ENCODE measurements around the gene NFE2L1.
"Not testable (repeated sequence)": the region's sequence is repeated elsewhere in the genome, so short reads cannot be mapped to it uniquely, and the experiment has no call there.

The NFE2L1 gene, protein sequence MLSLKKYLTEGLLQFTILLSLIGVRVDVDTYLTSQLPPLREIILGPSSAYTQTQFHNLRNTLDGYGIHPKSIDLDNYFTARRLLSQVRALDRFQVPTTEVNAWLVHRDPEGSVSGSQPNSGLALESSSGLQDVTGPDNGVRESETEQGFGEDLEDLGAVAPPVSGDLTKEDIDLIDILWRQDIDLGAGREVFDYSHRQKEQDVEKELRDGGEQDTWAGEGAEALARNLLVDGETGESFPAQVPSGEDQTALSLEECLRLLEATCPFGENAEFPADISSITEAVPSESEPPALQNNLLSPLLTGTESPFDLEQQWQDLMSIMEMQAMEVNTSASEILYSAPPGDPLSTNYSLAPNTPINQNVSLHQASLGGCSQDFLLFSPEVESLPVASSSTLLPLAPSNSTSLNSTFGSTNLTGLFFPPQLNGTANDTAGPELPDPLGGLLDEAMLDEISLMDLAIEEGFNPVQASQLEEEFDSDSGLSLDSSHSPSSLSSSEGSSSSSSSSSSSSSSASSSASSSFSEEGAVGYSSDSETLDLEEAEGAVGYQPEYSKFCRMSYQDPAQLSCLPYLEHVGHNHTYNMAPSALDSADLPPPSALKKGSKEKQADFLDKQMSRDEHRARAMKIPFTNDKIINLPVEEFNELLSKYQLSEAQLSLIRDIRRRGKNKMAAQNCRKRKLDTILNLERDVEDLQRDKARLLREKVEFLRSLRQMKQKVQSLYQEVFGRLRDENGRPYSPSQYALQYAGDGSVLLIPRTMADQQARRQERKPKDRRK

DNA sequence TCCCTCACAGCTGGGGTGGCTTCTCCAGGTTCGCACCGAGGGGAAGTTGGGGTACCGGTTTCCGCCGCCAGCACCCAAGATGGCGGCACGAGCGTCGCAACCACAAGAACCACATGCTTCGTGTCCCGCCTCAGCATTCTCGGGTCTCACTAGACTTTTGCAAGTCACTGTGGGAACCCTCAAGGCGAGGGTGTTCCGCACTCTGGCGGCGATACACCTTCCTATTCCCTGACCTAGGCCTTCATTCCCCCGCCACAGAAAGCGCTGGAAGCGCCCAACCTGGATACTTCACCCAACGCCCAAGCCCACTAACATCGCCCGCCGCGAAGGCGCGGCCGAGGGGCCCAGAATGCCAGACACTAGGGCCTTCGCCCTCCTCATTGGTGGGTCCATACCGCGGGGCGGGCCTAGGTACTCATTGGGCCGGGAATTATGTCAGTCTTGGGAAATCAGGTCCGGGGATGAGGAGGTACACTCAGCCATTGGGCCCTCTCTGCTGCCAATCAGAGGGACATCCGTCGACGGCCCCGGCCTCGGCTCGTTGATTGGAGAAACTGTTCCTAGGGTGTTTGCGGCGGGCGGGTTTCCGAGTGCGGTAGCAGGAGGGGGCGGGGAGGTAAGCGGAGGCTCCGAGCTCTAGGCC is at the start of gene NFE2L1:
TSS of gene NFE2L1 (plus strand) at position 619 of the 643 bp plus-strand sequence. CDS start 2,760 bp downstream, outside the sequence.
- peak; percentile 99 for DNase-seq (ENCODE audit: low read depth)

DNA sequence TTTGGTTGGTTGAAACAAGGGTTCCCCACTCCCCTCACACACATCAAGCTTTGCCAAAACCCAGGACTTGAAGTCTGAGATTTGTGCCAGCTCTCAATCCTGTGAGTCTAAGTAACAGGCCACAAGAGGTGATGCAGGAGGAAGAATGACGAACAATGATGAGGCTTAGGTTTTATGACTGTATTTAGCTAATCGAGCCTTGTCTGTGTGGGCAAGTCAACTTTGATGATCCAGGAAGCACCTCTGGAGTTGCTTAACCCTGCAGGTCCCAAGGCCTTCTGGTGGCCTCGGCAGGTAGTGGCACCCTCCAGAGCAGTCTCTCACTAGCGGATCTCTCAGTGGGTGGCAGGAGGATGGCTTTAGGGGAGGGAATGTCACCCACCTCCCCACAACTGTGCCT is 48.6 kb upstream of the NFE2L1 start:
- DNase-seq (ENCODE audit: low read depth), result no peak

DNA sequence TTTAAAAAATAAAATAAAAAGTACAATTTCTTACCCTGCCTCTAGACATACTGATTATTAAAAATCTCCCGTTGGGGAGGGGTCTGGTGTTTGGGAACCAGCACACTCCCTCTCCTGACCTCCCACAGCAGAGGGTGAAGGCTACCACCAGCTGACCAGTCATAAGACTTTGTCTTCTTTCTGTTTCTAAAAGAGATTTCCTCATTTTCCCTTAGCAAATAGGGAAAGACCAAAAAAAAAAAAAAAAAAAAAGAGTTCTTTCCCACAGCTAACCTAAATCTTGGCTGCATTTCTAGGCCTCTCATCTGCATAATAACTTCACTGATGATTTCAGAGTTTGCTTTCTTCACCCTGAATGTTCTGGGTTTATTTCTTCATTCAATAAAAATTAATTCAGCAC is 47.0 kb upstream of the NFE2L1 start:
- no peak for DNase-seq (ENCODE audit: low read depth)

DNA sequence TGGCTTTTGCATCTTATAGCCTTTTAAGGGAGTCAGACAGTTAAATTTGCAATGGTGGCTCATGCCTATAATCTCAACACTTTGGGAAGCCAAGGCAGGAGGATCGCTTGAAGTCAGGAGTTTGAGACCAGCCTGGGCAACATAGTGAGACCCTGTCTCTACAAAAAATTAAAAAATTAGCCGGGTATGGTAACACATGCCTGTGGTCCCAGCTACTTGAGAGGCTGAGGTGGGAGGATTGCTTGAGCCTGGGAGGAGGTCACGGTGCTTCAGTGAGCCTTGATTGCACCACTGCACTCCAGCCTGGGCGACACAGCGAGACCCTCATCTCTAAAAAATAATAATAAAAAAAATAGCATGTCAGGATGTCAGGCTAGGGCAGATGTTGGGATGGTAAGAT is 46.5 kb upstream of the NFE2L1 start:
- not testable (repeated sequence) for DNase-seq (ENCODE audit: low read depth)

DNA sequence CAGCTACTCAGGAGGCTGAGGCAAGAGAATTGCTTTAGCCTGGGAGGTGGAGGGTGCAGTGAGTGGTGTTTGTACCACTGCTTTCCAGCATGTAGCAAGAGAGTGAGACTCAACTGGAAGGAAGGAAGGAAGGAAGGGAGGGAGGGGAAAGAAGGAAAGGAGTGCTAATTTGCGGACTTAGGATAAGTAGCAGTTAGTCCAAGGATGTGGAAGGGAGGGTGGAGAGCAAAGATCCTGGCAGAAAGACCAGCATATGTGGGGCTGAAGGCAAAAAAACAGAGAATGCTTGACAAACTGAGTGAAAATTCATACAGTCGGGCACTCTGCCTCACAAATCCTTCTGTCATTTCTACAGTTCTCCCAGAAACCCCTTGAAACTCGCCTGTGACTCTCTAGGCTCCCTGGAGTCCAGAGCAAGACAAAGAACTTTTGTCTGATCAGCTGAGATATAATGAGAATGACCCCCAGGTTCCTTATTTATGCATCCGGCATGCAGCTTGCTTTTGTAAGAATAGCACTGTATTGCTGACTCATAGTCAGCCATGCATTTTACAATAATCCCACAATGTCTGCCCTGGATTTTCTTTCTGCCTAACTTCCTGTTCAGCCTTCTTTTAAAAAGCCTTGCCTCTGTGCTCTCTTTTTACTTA is 45.8 kb upstream of the NFE2L1 start:
- no peak for DNase-seq (ENCODE audit: low read depth)

DNA sequence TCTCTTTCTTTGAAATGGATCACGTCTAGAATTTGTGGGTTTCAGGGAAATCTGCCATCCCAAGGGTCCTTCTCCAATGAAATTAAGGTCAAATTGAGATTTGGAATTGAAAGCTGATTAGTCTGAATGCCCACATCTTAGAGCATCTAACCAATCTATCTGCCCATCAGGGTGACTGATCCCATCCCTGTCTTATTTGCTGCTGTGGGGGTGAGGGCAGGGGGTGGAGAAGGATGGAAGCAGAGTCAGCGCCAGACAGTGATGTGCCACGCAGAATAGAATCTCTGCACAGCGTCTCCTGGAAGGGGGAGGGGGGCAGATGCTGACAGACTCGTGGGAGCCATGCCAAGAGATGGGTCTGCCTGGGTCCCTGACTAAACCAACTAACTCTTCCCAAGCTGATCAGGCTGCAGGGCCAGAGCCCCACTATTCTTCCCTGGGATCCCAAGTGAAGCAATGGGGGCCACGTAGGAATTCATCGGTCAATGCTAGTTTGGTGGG is 45.2 kb upstream of the NFE2L1 start:
- DNase-seq (ENCODE audit: low read depth), result no peak

DNA sequence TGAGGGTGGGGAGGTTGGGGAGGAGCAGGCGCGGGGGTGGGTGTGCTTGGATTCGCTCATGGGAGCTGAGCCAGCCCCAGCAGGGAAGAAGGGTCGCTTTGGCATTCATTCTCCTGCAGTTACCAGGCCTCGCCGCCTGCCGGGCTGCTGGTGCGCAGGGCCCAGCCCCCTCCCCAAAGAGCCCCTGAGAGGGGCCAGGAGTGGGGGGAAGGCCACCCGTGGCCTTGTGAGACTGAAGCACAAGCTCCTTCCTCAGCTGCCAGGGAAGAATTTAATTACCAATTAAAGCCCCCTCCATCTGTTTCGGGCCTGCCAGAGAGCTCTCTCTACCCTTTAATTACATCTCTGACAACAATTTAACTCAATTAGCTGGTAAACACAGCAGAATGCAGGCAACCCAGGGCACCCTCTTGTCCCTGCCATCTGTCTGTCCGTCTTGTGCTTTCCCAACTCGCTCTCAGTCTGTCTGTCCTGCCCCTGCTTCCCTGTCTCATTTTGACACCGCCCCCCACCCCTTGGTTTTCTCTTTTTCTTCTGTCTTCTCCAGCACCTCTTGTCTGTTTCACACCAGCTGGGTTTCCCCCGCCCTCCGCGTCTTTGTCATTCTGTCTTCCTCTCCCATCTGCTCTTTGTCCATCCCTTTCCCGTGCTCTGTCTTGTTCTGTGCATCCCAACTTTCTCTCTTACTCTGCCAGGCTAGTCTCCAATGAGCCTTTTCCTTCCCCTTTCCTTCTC is 44.6 kb upstream of the NFE2L1 start:
- no peak for DNase-seq (ENCODE audit: low read depth)

DNA sequence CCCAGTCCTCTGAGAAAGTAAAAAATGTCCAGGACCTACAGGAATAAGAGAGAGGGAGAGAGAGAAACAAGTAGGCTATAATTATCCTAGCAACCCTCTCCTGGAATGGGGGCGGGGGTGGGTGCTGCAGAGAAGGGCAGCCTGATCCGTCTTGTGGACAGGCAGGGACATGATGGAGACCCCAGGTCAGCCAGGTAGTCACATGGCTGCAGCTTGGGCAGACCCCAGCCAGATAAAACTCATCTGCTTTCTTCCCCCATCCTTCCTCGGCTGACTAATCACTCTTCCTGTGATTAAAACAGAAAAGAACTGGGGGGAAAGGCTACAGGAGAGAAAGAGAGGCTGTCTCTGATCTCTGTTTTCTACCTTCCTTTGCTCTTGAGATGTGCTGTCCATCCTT is 43.2 kb upstream of the NFE2L1 start:
- DNase-seq (ENCODE audit: low read depth), result no peak

DNA sequence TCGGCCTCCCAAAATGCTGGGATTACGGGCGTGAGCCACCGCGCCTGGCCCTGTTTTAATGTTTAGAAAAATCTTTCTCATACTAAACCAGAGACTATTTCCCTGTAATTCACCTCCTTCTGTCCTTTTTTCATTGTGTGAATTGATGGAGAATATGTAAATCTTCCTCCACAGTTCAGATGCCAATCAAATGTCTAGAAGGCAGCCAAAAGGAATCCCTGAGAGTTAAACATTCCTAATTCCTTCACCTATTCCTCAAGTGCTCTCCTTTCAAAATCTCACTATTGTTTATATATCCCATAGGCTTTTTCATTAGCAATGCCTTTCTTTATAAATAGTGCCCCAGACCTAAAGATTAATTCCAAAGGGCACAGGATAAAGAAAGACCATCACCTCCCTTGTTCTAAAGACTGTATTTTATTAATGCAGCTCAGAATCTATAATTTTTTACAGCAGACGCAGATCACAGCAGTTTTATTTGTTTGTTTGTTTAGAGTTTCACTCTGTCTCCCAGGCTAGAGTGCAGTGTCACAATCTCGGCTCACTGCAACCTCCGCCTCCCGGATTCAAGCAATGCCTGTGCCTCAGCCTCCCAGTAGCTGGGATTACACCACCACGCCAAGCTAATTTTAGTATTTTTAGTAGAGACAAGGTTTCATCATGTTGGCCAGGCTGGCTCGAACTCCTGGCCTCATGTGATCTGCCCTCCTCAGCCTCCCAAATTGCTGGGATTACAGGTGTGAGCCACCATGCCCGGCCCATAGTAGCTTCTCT is 41.0 kb upstream of the NFE2L1 start:
- no peak for DNase-seq (ENCODE audit: low read depth)

DNA sequence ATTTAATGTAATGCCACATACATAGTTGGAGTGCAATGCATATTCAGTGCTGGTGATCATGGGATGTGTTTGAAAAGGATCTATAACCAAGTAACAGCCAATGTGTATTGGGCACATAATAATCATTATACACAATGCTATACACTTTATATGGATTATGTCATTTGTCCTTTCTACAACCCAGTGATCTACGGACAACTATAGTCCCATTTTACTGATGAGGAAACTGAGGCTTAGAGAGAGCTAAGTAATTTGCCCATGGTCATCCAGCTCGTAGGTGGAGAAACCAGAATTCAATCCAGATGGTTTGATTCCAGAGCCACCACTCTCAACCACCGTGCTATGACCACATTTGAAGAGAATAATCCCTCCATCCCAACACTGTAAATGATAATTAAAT is 38.0 kb upstream of the NFE2L1 start:
- DNase-seq (ENCODE audit: low read depth), result no peak

DNA sequence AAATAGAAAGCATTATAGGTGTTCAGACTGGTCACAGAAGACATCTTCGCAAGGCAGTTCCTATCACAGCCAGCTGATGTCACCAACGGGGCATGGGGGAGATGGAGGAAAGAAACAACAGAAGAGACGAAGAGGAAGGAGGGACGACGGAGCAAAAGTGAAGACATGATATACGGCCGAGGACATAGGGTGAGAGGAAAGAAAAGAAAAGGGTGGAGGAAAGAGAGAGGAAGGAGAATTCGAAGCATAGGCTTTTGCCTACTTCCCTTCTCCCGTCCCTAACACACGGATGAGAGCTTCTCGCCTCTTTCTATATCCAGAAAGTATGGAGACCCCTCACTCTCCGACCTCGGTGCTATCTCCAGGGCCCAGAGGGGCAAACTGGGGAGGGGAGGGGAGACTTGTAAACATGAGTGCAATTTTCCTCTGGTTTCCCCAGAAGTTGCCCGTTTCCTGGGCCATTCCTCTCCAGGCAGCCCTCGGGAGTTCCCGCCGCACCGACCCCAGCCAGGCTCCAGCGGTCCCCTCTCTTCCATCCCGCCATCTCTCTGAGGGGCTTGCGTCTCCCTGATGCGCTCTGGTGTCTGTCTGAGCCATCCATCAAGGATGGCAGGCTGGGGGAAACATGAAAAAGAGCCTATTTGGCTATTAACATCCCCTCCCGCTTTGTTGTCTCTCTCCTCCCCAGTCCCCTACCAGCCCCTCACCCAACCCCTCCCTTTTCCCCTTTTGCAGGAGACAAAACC is 36.6 kb upstream of the NFE2L1 start:
- no peak for DNase-seq (ENCODE audit: low read depth)

DNA sequence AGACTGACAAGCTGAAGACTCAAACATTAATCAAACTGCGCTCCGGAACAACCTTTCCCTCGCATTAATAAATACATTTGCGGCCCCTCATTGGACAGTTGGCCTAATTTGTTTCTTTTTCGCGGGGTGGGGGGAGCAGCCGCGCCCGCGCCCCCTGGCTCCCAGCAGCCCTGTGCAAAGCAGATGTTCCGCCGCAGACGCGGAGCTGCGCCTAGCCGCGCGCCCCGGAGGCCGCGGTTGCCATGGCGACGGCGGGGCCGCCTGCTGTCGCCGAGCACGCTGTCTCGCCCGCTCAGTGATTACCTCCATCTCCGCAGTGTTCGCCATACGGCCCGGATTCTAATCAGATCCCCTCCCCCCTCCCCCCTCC is 36.0 kb upstream of the NFE2L1 start:
- no peak for DNase-seq (ENCODE audit: low read depth)

DNA sequence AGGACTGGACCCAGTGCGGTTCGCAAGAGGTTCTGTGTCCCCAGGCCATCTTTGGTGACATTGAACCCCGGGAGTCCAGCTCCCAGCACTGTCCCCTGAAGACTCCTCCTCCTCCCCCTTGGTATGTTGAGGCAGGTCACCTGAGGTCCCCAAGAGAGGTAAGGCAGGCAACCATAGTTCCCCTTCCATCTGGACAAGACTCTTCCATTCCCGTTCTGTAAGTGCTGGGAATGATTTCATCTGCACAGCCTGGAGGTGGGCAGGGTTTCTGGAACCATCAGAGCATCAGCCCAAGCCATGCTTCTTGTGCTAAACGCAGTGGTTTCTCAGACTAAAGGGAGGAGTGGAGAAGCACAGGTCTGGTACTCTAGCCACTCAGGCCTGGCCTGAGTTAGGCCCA is 35.5 kb upstream of the NFE2L1 start:
- no peak for DNase-seq (ENCODE audit: low read depth)

DNA sequence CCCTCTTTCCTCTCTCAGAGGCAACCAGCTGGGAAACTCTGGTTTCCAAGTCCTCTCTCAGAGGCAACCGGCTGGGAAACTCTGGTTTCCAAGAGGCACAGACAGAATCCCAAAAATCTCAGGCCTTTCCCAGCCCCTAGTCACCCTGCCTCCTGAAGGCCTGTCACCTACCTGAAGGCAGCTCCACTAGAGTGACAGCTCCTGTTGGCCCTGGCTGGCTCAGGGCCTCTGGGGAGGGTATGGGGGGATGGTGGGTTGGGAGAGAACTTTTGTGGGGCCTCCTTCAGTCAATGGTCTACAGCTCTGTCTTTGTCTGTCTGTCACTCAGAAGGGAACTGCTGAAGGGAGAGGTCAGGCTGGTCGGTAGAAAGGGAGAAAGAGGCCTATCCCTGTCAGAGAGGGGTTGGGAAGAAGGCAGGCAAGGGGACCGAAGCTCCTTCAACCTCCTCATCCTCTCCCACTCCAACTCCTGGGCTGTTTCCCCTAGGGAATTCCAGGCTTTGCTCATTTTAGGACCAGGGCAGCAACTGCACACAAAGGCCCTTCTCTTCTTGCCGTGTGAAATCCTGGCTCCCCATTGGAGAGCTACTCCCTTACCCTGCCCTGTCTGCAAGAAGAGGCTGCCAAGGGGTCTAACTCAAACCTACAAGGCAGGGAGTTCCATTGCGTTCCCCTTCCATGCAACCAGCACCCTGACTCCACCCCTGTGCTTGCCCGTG is 34.1 kb upstream of the NFE2L1 start:
- no peak for DNase-seq (ENCODE audit: low read depth)

DNA sequence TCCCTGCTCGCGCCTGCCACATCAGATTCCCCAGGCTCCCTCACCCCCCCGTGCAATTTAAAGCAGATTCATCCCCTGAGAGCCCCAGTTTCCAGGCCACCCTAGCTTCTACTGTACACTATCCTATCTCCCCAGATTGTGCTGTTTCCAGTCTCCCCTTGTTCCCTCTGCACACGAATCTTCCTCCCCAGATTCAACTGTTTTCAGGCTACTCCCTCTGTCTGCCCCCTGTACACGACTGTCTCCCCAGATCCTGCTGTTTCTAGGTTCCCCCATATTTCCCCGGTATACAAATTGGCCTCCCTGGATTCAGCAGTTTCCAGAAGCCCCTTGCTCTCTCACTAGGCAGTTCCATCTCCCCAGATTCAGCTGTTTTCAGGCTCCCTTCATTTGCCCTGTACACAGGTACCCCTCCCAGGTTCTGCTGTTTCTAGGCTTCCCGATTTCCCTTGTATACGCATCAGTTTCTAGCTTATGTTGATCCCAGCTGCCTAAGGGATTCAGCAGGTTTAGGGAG is 33.5 kb upstream of the NFE2L1 start:
- no peak for DNase-seq (ENCODE audit: low read depth)

DNA sequence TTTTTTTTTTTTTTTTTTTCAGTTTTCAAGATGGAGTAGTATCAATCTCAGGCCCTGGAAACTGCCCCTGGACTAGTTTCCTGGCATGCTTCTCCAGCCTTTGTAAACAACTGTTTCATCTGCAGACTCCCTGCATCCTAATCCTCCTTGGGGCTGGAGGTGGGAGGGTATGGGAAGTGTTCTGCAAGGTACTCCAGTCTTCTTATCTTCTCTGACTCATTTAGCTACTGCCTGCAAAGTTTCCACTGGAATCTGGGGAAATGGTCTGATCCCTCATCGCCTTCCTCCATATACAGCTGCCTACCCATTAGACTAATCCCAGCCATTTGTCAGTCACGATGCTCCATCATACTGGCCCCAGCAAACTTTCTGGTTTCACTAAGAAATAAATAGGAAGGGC is 32.0 kb upstream of the NFE2L1 start:
- no peak for DNase-seq (ENCODE audit: low read depth)

DNA sequence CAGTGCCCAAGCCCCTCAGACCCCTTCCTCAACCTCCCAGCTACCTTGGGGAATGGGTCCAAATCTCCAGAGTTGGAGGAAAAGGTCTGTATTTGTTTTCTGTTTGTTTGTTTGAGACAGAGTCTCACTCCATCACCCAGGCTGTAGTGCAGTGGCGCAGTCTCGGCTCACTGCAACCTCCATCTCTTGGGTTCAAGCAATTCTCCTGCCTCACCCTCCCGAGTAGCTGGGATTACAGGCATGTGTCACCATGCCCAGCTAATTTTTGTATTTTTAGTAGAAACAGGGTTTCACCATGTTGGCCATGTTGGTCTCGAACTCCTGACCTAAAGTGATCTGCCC is 30.4 kb upstream of the NFE2L1 start:
- not testable (repeated sequence) for DNase-seq (ENCODE audit: low read depth)

DNA sequence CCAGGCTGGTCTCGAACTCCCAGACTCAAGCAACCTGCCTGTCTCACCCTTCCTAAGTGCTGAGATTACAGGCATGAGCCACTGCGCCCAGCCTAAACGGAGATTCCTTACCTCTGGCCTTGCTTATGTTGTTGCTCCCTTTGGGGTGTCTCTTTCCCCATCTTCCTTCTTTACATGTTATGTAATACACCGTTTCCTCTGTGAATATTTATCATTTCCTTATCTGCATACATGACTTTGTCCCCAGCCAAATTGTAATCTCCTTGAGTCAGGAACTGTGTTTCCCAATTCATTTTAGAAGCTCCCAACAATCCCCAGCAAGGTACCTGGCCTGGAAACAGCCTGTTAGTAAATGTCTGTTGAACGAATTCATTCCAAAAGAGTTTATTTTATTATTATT is 26.2 kb upstream of the NFE2L1 start:
- no peak for DNase-seq (ENCODE audit: low read depth)

DNA sequence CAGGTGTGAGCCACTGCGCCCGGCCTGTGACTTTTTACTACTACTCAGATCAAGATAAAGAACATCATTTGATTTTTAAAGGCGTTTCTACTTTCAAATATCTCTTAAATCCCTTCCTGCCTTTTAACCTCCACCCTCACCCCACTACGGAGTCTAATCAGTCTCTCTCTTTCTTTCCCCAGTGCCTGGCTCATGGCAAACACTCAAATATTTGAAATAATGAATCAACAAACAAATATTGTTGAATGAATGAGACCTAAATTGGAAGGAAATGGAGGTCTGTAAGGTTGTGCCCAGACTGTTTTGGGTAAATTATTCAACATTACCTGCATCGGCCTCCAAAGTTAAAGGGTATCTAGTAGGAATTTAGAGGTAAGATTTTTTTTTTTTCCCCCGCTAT is 25.3 kb upstream of the NFE2L1 start:
- no peak for DNase-seq (ENCODE audit: low read depth)
